ENCODE measurements around the gene IL6. TPM values are rescaled to one million over a fixed set of nuclear protein-coding genes. Genes with fewer than 3 reads are reported as not detected.

The IL6 gene
- polyA plus RNA-seq, 1 donor from 2014 or later, result not detected

- Histone ChIP-seq H3K4me3 (ENCODE audit: low read length) (no peak overlapping the region), H3K79me2 (replicated peaks; ENCODE audit: insufficient read depth, low read length) (no peaks in the 10 kb centered on the region), H2AFZ (ENCODE audit: low read depth, low read length) (no peak overlapping the region), H3F3A (ENCODE audit: insufficient read depth, low read length, poor library complexity, severe bottlenecking) (no peaks in the 10 kb centered on the region), H3K4me2 (ENCODE audit: low read length) (no peak overlapping the region), H3K9ac (ENCODE audit: low read length) (no peak overlapping the region), H3K27ac (ENCODE audit: low read length) (no peak overlapping the region), H3K27me3 (ENCODE audit: insufficient read depth, low read depth, low read length) (no peaks in the 10 kb centered on the region), H3K9me2 (ENCODE audit: insufficient read depth, low read length) (no peaks in the 10 kb centered on the region), H4K20me1 (ENCODE audit: insufficient read depth) (no peaks in the 10 kb centered on the region), H3K36me3 (ENCODE audit: insufficient read depth, low read length) (no peaks in the 10 kb centered on the region), H3K9me3 (ENCODE audit: low read length) (no peaks in the 10 kb centered on the region)
- TF ChIP-seq EP300 (conservative IDR thresholded peaks at IDR 0.05; ENCODE audit: poor library complexity, severe bottlenecking) (no peak), RAD21 (conservative IDR thresholded peaks at IDR 0.05) (no peak), MXI1 (conservative IDR thresholded peaks at IDR 0.05; ENCODE audit: poor library complexity, severe bottlenecking) (no peak), POLR2AphosphoS5 (IDR thresholded peaks at IDR 0.05) (no peak), TAF1 (IDR thresholded peaks at IDR 0.05; ENCODE audit: low read depth) (no peak), SMC3 (conservative IDR thresholded peaks at IDR 0.05; ENCODE audit: poor library complexity) (no peak)
- TF ChIP-seq, protein P1, sequence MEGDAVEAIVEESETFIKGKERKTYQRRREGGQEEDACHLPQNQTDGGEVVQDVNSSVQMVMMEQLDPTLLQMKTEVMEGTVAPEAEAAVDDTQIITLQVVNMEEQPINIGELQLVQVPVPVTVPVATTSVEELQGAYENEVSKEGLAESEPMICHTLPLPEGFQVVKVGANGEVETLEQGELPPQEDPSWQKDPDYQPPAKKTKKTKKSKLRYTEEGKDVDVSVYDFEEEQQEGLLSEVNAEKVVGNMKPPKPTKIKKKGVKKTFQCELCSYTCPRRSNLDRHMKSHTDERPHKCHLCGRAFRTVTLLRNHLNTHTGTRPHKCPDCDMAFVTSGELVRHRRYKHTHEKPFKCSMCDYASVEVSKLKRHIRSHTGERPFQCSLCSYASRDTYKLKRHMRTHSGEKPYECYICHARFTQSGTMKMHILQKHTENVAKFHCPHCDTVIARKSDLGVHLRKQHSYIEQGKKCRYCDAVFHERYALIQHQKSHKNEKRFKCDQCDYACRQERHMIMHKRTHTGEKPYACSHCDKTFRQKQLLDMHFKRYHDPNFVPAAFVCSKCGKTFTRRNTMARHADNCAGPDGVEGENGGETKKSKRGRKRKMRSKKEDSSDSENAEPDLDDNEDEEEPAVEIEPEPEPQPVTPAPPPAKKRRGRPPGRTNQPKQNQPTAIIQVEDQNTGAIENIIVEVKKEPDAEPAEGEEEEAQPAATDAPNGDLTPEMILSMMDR (IDR thresholded peaks at IDR 0.05; ENCODE audit: poor library complexity, severe bottlenecking), result no peak
- TF ChIP-seq, protein P2, sequence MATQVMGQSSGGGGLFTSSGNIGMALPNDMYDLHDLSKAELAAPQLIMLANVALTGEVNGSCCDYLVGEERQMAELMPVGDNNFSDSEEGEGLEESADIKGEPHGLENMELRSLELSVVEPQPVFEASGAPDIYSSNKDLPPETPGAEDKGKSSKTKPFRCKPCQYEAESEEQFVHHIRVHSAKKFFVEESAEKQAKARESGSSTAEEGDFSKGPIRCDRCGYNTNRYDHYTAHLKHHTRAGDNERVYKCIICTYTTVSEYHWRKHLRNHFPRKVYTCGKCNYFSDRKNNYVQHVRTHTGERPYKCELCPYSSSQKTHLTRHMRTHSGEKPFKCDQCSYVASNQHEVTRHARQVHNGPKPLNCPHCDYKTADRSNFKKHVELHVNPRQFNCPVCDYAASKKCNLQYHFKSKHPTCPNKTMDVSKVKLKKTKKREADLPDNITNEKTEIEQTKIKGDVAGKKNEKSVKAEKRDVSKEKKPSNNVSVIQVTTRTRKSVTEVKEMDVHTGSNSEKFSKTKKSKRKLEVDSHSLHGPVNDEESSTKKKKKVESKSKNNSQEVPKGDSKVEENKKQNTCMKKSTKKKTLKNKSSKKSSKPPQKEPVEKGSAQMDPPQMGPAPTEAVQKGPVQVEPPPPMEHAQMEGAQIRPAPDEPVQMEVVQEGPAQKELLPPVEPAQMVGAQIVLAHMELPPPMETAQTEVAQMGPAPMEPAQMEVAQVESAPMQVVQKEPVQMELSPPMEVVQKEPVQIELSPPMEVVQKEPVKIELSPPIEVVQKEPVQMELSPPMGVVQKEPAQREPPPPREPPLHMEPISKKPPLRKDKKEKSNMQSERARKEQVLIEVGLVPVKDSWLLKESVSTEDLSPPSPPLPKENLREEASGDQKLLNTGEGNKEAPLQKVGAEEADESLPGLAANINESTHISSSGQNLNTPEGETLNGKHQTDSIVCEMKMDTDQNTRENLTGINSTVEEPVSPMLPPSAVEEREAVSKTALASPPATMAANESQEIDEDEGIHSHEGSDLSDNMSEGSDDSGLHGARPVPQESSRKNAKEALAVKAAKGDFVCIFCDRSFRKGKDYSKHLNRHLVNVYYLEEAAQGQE (IDR thresholded peaks at IDR 0.05; ENCODE audit: borderline replicate concordance), result no peak
Observed at GRCh38 chr7:22723181-22723601, 3.8 kb upstream of the IL6 start.

GRCh38 chr7:22723637-22724036, 3.4 kb upstream of the IL6 start:
- no peak overlapping the region for H3K9ac ChIP-seq (ENCODE audit: low read length)
- H3F3A ChIP-seq (ENCODE audit: insufficient read depth, low read length, poor library complexity, severe bottlenecking), result no peaks in the 10 kb centered on the region
- no peak overlapping the region for H3K27ac ChIP-seq (ENCODE audit: low read length)
- H3K4me2 ChIP-seq (ENCODE audit: low read length), result no peak overlapping the region
- no peaks in the 10 kb centered on the region for H3K9me2 ChIP-seq (ENCODE audit: insufficient read depth, low read length)
- no peaks in the 10 kb centered on the region for H3K79me2 ChIP-seq (replicated peaks; ENCODE audit: insufficient read depth, low read length)
- H3K36me3 ChIP-seq (ENCODE audit: insufficient read depth, low read length), result no peaks in the 10 kb centered on the region
- H3K4me3 ChIP-seq (ENCODE audit: low read length), result no peak overlapping the region
- no peak for TF ChIP-seq SMC3 (conservative IDR thresholded peaks at IDR 0.05; ENCODE audit: poor library complexity)
- TF ChIP-seq POLR2AphosphoS5 (IDR thresholded peaks at IDR 0.05), result no peak
- TF ChIP-seq, protein P1 (IDR thresholded peaks at IDR 0.05; ENCODE audit: poor library complexity, severe bottlenecking), result no peak
- no peak for TF ChIP-seq MXI1 (conservative IDR thresholded peaks at IDR 0.05; ENCODE audit: poor library complexity, severe bottlenecking)
- TF ChIP-seq, protein P2 (IDR thresholded peaks at IDR 0.05; ENCODE audit: borderline replicate concordance), result no peak
- no peak for TF ChIP-seq RAD21 (conservative IDR thresholded peaks at IDR 0.05)
- no peak for TF ChIP-seq TAF1 (IDR thresholded peaks at IDR 0.05; ENCODE audit: low read depth)
- TF ChIP-seq EP300 (conservative IDR thresholded peaks at IDR 0.05; ENCODE audit: poor library complexity, severe bottlenecking), result no peak
- no peak for TF ChIP-seq EZH2 (IDR thresholded peaks at IDR 0.05; ENCODE audit: borderline replicate concordance, insufficient read depth, low read length, poor library complexity, severe bottlenecking)
- H3K27me3 ChIP-seq (ENCODE audit: insufficient read depth, low read depth, low read length), result no peaks in the 10 kb centered on the region
- no peak overlapping the region for H2AFZ ChIP-seq (ENCODE audit: low read depth, low read length)
- H4K20me1 ChIP-seq (ENCODE audit: insufficient read depth), result no peaks in the 10 kb centered on the region
- H3K9me3 ChIP-seq (ENCODE audit: low read length), result no peaks in the 10 kb centered on the region

Measured in neural cell (in vitro differentiated cells).